ENCODE results near the gene HMGXB4. TPM values are rescaled to one million over a fixed set of nuclear protein-coding genes. Genes with fewer than 3 reads are reported as not detected.

HMGXB4 gene
- total and polyA plus RNA-seq, 2 of the 13 experiments (the other 11 are each of a cell fraction or from before 2014, with no cell fraction given) = 13.9 to 16.3 TPM

GRCh38 chr22:35328472-35328885, 71.2 kb downstream of the HMGXB4 start (continued):
- TF ChIP-seq SNAPC5 (CRISPR knock-in tag; IDR thresholded peaks at IDR 0.05; ENCODE audit: borderline replicate concordance) (no peak; the same call in 1 of the 2 replicates), FOXJ3 (CRISPR knock-in tag; IDR thresholded peaks at IDR 0.05; ENCODE audit: borderline replicate concordance) (peak; percentile 94), HOXA3 (CRISPR knock-in tag; IDR thresholded peaks at IDR 0.05) (peak; percentile 94), YY1 (IDR thresholded peaks at IDR 0.05; ENCODE audit: insufficient read depth, insufficient replicate concordance, low read depth, low read length) (peak; percentile 61), KDM5B (CRISPR knock-in tag; IDR thresholded peaks at IDR 0.05; ENCODE audit: borderline replicate concordance) (peak; percentile 71; the same call in 1 of the 2 replicates), SNAPC4 (CRISPR knock-in tag; IDR thresholded peaks at IDR 0.05) (no peak), BRF2 (CRISPR knock-in tag; IDR thresholded peaks at IDR 0.05) (no peak), PLRG1 (conservative IDR thresholded peaks at IDR 0.05) (no peak), ZNF615 (CRISPR knock-in tag; IDR thresholded peaks at IDR 0.05; ENCODE audit: borderline replicate concordance) (no peak), HCFC1 (IDR thresholded peaks at IDR 0.05; ENCODE audit: low read depth, low read length) (peak; percentile 13; the same call in 1 of the 2 replicates), ZNF678 (CRISPR knock-in tag; IDR thresholded peaks at IDR 0.05) (no peak), ZNF772 (CRISPR knock-in tag; IDR thresholded peaks at IDR 0.05) (peak; percentile 90), SOX13 (IDR thresholded peaks at IDR 0.05) (peak; percentile 72; the same call in 1 of the 2 replicates), SOX13 (CRISPR knock-in tag; conservative IDR thresholded peaks at IDR 0.05 in 1 of 2, IDR thresholded peaks at IDR 0.05 in 1 of 2) (peak in 1 of 2 experiments; percentile 89; a peak in 2 of 4 replicates), EP300 (IDR thresholded peaks at IDR 0.05; ENCODE audit: low read depth in 2 of 2, low read length in 2 of 2) (peak; percentile 90 to 93), EP300 (CRISPR knock-in tag; IDR thresholded peaks at IDR 0.05; ENCODE audit: borderline replicate concordance) (peak; percentile 97), TAF15 (IDR thresholded peaks at IDR 0.05; ENCODE audit: low read depth, low read length, poor library complexity, severe bottlenecking) (no peak), IRF2 (CRISPR knock-in tag; IDR thresholded peaks at IDR 0.05) (peak; percentile 97), SMAD9 (CRISPR knock-in tag; IDR thresholded peaks at IDR 0.05) (no peak), MEF2D (CRISPR knock-in tag; IDR thresholded peaks at IDR 0.05) (peak; percentile 96), KMT2B (CRISPR knock-in tag; IDR thresholded peaks at IDR 0.05) (peak; percentile 67; the same call in 1 of the 2 replicates), ZBTB43 (CRISPR knock-in tag; conservative IDR thresholded peaks at IDR 0.05) (no peak; the same call in 1 of the 2 replicates), TFDP2 (CRISPR knock-in tag; IDR thresholded peaks at IDR 0.05) (peak; percentile 76)

All from HepG2 (cell line).